ENCODE results near the gene TSPAN10. TPM values are rescaled to one million over a fixed set of nuclear protein-coding genes. Genes with fewer than 3 reads are reported as not detected.

Gene TSPAN10
- total and polyA plus RNA-seq, 2 of the 8 experiments (the other 6 are each of a cell fraction or from before 2014, with no cell fraction given) = 0.99 to 1.1 TPM

GRCh38 chr17:81697261-81698044, 60.5 kb downstream of the TSPAN10 start (continued):
- TF ChIP-seq, protein P1, sequence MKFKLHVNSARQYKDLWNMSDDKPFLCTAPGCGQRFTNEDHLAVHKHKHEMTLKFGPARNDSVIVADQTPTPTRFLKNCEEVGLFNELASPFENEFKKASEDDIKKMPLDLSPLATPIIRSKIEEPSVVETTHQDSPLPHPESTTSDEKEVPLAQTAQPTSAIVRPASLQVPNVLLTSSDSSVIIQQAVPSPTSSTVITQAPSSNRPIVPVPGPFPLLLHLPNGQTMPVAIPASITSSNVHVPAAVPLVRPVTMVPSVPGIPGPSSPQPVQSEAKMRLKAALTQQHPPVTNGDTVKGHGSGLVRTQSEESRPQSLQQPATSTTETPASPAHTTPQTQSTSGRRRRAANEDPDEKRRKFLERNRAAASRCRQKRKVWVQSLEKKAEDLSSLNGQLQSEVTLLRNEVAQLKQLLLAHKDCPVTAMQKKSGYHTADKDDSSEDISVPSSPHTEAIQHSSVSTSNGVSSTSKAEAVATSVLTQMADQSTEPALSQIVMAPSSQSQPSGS (IDR thresholded peaks at IDR 0.05; ENCODE audit: low read length) = no peak
- no peak for TF ChIP-seq KDM5A (IDR thresholded peaks at IDR 0.05; ENCODE audit: low read length)
- no peak for TF ChIP-seq CHD1 (IDR thresholded peaks at IDR 0.05; ENCODE audit: low read depth, low read length)
- no peak for TF ChIP-seq BCL11A (IDR thresholded peaks at IDR 0.05; ENCODE audit: low read depth in 2 of 2, low read length in 2 of 2)
- TF ChIP-seq SIRT6 (IDR thresholded peaks at IDR 0.05; ENCODE audit: low read length) = no peak
- TF ChIP-seq SAP30 (IDR thresholded peaks at IDR 0.05; ENCODE audit: insufficient read depth, insufficient replicate concordance, low read length) = no peak
- TF ChIP-seq ZNF274 (IDR thresholded peaks at IDR 0.05; ENCODE audit: borderline replicate concordance, extremely low read depth, low read length) = no peak
- TF ChIP-seq, protein P2, sequence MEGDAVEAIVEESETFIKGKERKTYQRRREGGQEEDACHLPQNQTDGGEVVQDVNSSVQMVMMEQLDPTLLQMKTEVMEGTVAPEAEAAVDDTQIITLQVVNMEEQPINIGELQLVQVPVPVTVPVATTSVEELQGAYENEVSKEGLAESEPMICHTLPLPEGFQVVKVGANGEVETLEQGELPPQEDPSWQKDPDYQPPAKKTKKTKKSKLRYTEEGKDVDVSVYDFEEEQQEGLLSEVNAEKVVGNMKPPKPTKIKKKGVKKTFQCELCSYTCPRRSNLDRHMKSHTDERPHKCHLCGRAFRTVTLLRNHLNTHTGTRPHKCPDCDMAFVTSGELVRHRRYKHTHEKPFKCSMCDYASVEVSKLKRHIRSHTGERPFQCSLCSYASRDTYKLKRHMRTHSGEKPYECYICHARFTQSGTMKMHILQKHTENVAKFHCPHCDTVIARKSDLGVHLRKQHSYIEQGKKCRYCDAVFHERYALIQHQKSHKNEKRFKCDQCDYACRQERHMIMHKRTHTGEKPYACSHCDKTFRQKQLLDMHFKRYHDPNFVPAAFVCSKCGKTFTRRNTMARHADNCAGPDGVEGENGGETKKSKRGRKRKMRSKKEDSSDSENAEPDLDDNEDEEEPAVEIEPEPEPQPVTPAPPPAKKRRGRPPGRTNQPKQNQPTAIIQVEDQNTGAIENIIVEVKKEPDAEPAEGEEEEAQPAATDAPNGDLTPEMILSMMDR (IDR thresholded peaks at IDR 0.05; ENCODE audit: control extremely low read depth in 1 of 3, insufficient read depth in 1 of 3, low read depth in 1 of 3, low read length in 3 of 3) = no peak
- no peak for TF ChIP-seq EGR1 (IDR thresholded peaks at IDR 0.05; ENCODE audit: borderline replicate concordance, low read depth, low read length)

Small RNA genes lying within 50 kb of the gene (microRNA-seq; reads per million reads assigned to microRNA genes)
- gene MIR6786 (ENCODE audit: borderline microRNAs expressed in 2 of 2, borderline number of aligned reads in 2 of 2, borderline replicate concordance in 1 of 2) = 0 reads per million in 2 experiments

Small RNA genes lying within 50 kb of the gene (small RNA-seq; reads per million reads assigned to genes)
- not detected for gene MIR6786 (ENCODE audit: insufficient read depth)

Other genes starting within 250 kb of the TSPAN10 start
- 0.58 and 0.71 TPM in 2 replicates for gene BAHCC1, start 241.7 kb upstream of the TSPAN10 start, total RNA-seq (2021; fragmentation: NEBNext Ultra II Directional; extraction: Animal tissue kit (Norgen Biotek cat#: 25700))
- gene BAHCC1, start 241.7 kb upstream of the TSPAN10 start, polyA plus RNA-seq (2011; rRNA removed) = 0.26 and 0.61 TPM in 2 replicates
- 3,535 and 3,691 TPM in 2 replicates for gene ACTG1, start 124.4 kb upstream of the TSPAN10 start, total RNA-seq (2021; fragmentation: NEBNext Ultra II Directional; extraction: Animal tissue kit (Norgen Biotek cat#: 25700))
- 5,010 and 7,420 TPM in 2 replicates for gene ACTG1, start 124.4 kb upstream of the TSPAN10 start, polyA plus RNA-seq (2011; rRNA removed)
- 0.30 TPM in 1 of 2 replicates, not detected in the other for gene FSCN2, start 108.8 kb upstream of the TSPAN10 start, total RNA-seq (2021; fragmentation: NEBNext Ultra II Directional; extraction: Animal tissue kit (Norgen Biotek cat#: 25700))
- 0.18 and 0.44 TPM in 2 replicates for gene FSCN2, start 108.8 kb upstream of the TSPAN10 start, polyA plus RNA-seq (2011; rRNA removed)
- gene FAAP100, start 84.8 kb upstream of the TSPAN10 start, total RNA-seq (2021; fragmentation: NEBNext Ultra II Directional; extraction: Animal tissue kit (Norgen Biotek cat#: 25700)) = 37.9 and 41.8 TPM in 2 replicates
- 23.2 and 33.1 TPM in 2 replicates for gene FAAP100, start 84.8 kb upstream of the TSPAN10 start, polyA plus RNA-seq (2011; rRNA removed)
- 79.8 and 92.7 TPM in 2 replicates for gene NPLOC4, start 84 bp upstream of the TSPAN10 start, total RNA-seq (2021; fragmentation: NEBNext Ultra II Directional; extraction: Animal tissue kit (Norgen Biotek cat#: 25700))
- gene NPLOC4, start 84 bp upstream of the TSPAN10 start, polyA plus RNA-seq (2011; rRNA removed) = 70.7 and 75.0 TPM in 2 replicates
- gene PDE6G, start 19.3 kb downstream of the TSPAN10 start, total RNA-seq (2021; fragmentation: NEBNext Ultra II Directional; extraction: Animal tissue kit (Norgen Biotek cat#: 25700)) = 5.8 and 6.4 TPM in 2 replicates
- 12.9 and 15.1 TPM in 2 replicates for gene PDE6G, start 19.3 kb downstream of the TSPAN10 start, polyA plus RNA-seq (2011; rRNA removed)
- 35.9 and 41.5 TPM in 2 replicates for gene OXLD1, start 29.4 kb downstream of the TSPAN10 start, total RNA-seq (2021; fragmentation: NEBNext Ultra II Directional; extraction: Animal tissue kit (Norgen Biotek cat#: 25700))
- gene OXLD1, start 29.4 kb downstream of the TSPAN10 start, polyA plus RNA-seq (2011; rRNA removed) = 61.9 and 97.9 TPM in 2 replicates
- 38.6 and 39.8 TPM in 2 replicates for gene CCDC137, start 29.5 kb downstream of the TSPAN10 start, total RNA-seq (2021; fragmentation: NEBNext Ultra II Directional; extraction: Animal tissue kit (Norgen Biotek cat#: 25700))
- 17.6 and 23.3 TPM in 2 replicates for gene CCDC137, start 29.5 kb downstream of the TSPAN10 start, polyA plus RNA-seq (2011; rRNA removed)
- 37.0 and 41.8 TPM in 2 replicates for gene ARL16, start 46.6 kb downstream of the TSPAN10 start, total RNA-seq (2021; fragmentation: NEBNext Ultra II Directional; extraction: Animal tissue kit (Norgen Biotek cat#: 25700))
- gene ARL16, start 46.6 kb downstream of the TSPAN10 start, polyA plus RNA-seq (2011; rRNA removed) = 60.8 and 64.2 TPM in 2 replicates
- gene HGS, start 46.8 kb downstream of the TSPAN10 start, total RNA-seq (2021; fragmentation: NEBNext Ultra II Directional; extraction: Animal tissue kit (Norgen Biotek cat#: 25700)) = 78.8 and 80.8 TPM in 2 replicates
- 99.7 and 144 TPM in 2 replicates for gene HGS, start 46.8 kb downstream of the TSPAN10 start, polyA plus RNA-seq (2011; rRNA removed)
- gene MRPL12, start 66.2 kb downstream of the TSPAN10 start, total RNA-seq (2021; fragmentation: NEBNext Ultra II Directional; extraction: Animal tissue kit (Norgen Biotek cat#: 25700)) = 120 and 131 TPM in 2 replicates
- gene MRPL12, start 66.2 kb downstream of the TSPAN10 start, polyA plus RNA-seq (2011; rRNA removed) = 141 and 190 TPM in 2 replicates
- 22.2 and 25.3 TPM in 2 replicates for gene SLC25A10, start 75.1 kb downstream of the TSPAN10 start, total RNA-seq (2021; fragmentation: NEBNext Ultra II Directional; extraction: Animal tissue kit (Norgen Biotek cat#: 25700))
- gene SLC25A10, start 75.1 kb downstream of the TSPAN10 start, polyA plus RNA-seq (2011; rRNA removed) = 43.0 and 60.9 TPM in 2 replicates
- gene GCGR, start 167.0 kb downstream of the TSPAN10 start, total RNA-seq (2021; fragmentation: NEBNext Ultra II Directional; extraction: Animal tissue kit (Norgen Biotek cat#: 25700)) = 0.56 and 0.61 TPM in 2 replicates
- 0.44 and 0.60 TPM in 2 replicates for gene GCGR, start 167.0 kb downstream of the TSPAN10 start, polyA plus RNA-seq (2011; rRNA removed)
- 103 and 115 TPM in 2 replicates for gene MCRIP1, start 196.1 kb downstream of the TSPAN10 start, total RNA-seq (2021; fragmentation: NEBNext Ultra II Directional; extraction: Animal tissue kit (Norgen Biotek cat#: 25700))
- gene MCRIP1, start 196.1 kb downstream of the TSPAN10 start, polyA plus RNA-seq (2011; rRNA removed) = 151 and 250 TPM in 2 replicates
- gene PPP1R27, start 197.9 kb downstream of the TSPAN10 start, total RNA-seq (2021; fragmentation: NEBNext Ultra II Directional; extraction: Animal tissue kit (Norgen Biotek cat#: 25700)) = not detected in 2 replicates
- gene PPP1R27, start 197.9 kb downstream of the TSPAN10 start, polyA plus RNA-seq (2011; rRNA removed) = 0.27 and 0.30 TPM in 2 replicates
- gene P4HB, start 223.3 kb downstream of the TSPAN10 start, total RNA-seq (2021; fragmentation: NEBNext Ultra II Directional; extraction: Animal tissue kit (Norgen Biotek cat#: 25700)) = 374 and 379 TPM in 2 replicates
- gene P4HB, start 223.3 kb downstream of the TSPAN10 start, polyA plus RNA-seq (2011; rRNA removed) = 41.4 and 66.6 TPM in 2 replicates
- gene ARHGDIA, start 234.1 kb downstream of the TSPAN10 start, total RNA-seq (2021; fragmentation: NEBNext Ultra II Directional; extraction: Animal tissue kit (Norgen Biotek cat#: 25700)) = 217 and 246 TPM in 2 replicates
- gene ARHGDIA, start 234.1 kb downstream of the TSPAN10 start, polyA plus RNA-seq (2011; rRNA removed) = 62.4 and 155 TPM in 2 replicates

All from H1 (cell line).